ENCODE results near the gene SYNGR1.

DNA sequence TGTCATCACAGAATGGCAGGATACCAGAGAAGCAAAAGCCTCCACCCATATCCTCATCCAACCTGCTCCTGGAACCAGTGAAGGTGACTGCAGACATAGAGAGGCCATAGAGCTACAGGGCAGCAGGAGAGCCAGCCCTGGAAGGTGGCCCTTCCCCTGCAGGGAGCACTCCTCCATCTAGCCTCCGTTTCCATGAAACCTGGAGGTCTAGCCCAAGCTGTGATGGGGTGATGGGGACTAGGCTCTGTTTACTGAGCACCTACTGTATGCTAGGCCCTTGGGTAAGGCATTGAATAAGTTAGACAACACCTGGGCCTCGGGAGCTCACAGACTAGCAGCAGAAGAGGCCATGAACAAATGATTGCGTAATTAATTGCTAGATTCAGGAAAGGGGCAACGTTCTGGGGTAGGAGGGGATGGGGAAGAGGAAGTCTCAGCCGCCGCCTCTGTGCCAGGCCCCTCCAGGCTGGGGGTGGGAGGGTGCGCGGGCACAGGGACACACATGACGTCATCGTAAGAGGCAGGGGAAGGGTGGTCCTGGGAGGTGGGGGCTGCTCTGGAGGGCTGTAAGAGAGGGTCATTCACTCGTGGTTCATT, 784 bp upstream of the SYNGR1 start:
- TF ChIP-seq, protein P1, sequence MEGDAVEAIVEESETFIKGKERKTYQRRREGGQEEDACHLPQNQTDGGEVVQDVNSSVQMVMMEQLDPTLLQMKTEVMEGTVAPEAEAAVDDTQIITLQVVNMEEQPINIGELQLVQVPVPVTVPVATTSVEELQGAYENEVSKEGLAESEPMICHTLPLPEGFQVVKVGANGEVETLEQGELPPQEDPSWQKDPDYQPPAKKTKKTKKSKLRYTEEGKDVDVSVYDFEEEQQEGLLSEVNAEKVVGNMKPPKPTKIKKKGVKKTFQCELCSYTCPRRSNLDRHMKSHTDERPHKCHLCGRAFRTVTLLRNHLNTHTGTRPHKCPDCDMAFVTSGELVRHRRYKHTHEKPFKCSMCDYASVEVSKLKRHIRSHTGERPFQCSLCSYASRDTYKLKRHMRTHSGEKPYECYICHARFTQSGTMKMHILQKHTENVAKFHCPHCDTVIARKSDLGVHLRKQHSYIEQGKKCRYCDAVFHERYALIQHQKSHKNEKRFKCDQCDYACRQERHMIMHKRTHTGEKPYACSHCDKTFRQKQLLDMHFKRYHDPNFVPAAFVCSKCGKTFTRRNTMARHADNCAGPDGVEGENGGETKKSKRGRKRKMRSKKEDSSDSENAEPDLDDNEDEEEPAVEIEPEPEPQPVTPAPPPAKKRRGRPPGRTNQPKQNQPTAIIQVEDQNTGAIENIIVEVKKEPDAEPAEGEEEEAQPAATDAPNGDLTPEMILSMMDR (IDR thresholded peaks at IDR 0.05): no peak
- no peak for TF ChIP-seq EZH2 (IDR thresholded peaks at IDR 0.05; ENCODE audit: borderline replicate concordance, insufficient read depth, low read depth, low read length, poor library complexity, severe bottlenecking)

Data from B cell (primary cell).